Breast epithelium (tissue), 3 donors: ENCODE data around the gene FHIT.

Experiments used
- CTCF ChIP-seq, 3 donors: fragments of 450-650 bp; IDR thresholded peaks; one replicate each; pipeline ENCODE4 v1.5.1; 2016 to 2017; ENCODE audit warnings: antibody characterized with exemption in 3 of 3, mild to moderate bottlenecking in 3 of 3, moderate library complexity in 3 of 3
- POLR2A ChIP-seq: fragments of 450-650 bp; IDR thresholded peaks from one replicate; pipeline ENCODE4 v1.6.1; 2016; ENCODE audit warnings: antibody characterized with exemption, mild to moderate bottlenecking, moderate library complexity
- POLR2AphosphoS5 ChIP-seq, 3 donors: sonication (generic); formaldehyde crosslinking; IDR thresholded peaks; one replicate each; pipeline ENCODE4 v1.6.1; 2017; ENCODE audit warnings: antibody characterized with exemption in 3 of 3

GRCh38 chr3:60090548-60090947 lies 1160.7 kb downstream of the FHIT start:
- TF ChIP-seq POLR2A (no peak), CTCF (IDR thresholded peaks at IDR 0.05) (no peak), POLR2AphosphoS5 (IDR thresholded peaks at IDR 0.05) (no peak)
